D341Med (cell line): ENCODE measurements around the gene GABRB1.

Experiments used
- DNase-seq: peaks from one replicate; pipeline ENCODE4 v3.0.0; 2012; ENCODE audit warnings: low spot score

The GABRB1 gene

GRCh38 chr4:47471064-47471463 is 439.7 kb downstream of the GABRB1 start:
- DNase-seq: no peak

DNA sequence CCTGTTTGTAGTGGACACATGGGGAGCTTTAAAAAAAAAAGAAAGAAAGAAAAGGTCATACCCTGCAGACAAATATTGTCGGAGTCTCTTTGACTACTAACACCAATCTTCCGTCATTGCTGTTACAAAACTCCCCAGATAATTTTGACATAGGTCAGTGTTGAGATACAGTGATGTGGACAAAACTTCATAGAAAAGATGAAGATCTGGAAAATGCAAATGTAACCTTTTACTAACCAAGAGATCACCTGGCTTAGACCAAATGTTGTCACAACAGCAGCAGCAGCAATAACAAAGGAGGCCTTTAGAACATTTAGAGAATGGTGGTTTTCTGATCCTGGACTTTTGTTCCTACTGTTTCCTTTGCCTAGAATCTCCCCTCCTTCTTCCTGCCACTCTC is 440.2 kb downstream of the GABRB1 start:
- DNase-seq: no peak

DNA sequence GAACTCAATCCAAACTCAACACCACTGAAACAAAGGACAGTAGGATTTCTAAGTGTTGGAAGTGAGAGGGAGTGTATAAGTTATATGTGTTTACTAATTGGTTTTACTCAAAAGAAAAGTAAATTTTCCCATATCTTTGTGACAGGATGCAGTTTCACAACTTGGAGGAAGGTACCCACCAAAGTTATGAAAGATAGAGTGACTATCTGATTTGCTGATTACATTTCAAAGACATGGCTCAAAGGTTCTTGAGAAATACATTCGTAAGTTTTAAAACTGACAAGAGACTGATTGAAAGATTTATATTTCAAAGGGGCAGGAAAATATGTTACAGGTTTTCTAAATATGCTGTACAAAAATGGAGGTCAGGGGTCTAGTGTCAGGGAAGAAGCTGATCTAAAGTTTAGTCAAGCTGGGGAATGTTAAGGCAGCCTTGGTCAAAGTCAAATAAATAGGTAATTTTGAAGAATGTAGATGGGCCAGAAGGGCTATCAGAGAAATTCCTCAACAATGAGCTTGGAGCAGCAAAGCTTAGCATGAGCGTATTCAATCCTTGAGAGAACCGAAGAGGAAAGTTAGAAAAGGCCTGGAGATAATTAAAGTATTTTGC is 441.9 kb downstream of the GABRB1 start:
- DNase-seq: no peak

GRCh38 chr4:47474799-47475198 is 443.4 kb downstream of the GABRB1 start:
- no peak for DNase-seq

DNA sequence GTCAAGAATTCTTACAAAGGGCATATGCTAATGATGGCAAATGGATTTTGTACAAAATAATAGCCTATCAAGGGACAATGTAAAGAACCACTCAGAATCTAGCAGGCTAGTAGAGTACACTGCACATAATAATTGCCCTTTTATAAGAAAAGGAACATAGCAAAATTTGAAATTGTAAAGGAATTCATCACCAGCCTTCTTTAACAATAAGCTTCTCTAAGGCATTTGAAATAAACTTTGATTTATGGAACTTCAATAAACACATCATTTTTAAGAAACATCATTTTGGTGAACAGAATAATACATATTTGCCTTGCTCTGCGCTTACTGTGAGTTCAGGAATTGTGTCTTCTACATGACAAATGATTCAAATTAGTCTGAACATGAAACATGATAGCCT is 444.0 kb downstream of the GABRB1 start:
- DNase-seq: no peak
